ENCODE measurements around the gene TMOD4. TPM values are rescaled to one million over a fixed set of nuclear protein-coding genes. Genes with fewer than 3 reads are reported as not detected.

TMOD4 gene
- total and polyA plus RNA-seq, 2 of the 13 experiments (the other 11 are each of a cell fraction or from before 2014, with no cell fraction given), result 0.66 TPM; not detected in 1

DNA sequence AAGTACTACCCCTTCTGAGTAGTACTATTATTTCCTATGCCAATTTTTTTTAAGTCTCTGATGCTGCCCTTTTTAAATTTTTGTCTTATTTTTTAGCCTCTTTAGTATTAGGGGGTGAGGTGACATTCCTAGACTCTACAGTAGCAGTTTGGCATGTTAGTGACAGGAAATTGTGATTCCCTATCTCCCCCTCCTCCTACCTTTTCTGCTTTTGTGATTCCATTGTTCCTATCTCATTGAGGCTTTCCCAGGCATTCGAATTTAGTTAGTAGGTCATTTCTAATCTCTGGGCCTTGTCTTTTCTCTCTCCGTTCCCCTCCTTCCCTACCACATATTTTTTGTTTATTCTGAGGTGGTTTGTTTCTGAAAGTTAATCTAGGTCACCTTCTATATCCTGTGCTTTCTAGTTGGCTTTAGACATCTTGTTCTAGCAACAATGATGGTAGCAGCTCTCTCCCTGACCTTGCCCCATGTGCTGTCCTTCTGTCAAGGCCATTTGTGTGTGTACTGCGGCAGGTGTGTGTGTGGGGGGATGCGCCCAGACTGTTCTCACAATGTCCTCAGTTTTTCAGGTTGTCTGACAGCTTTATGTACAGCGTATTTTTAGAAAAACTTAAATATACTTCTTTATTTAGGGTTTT lies 50.9 kb downstream of the TMOD4 start:
- BruUV-seq (replicated peaks), result no TSS peak
- no peak overlapping the region for H3K4me3 ChIP-seq (replicated peaks in 1 of 3; ENCODE audit: insufficient read depth in 1 of 3, low read depth in 2 of 3, low read length in 3 of 3)
- ATAC-seq, result peak; percentile 73
- no peaks in the 10 kb centered on the region for H3K79me2 ChIP-seq (ENCODE audit: insufficient read depth, low read length)
- intact Hi-C loops (cut with micrococcal nuclease; ENCODE audit: unreplicated experiment), result no loop called here
- POLR2A ChIA-PET, result no interaction called here
- no peak overlapping the region for H3K9ac ChIP-seq (ENCODE audit: insufficient read depth, low read depth, low read length)
- H3K36me3 ChIP-seq (replicated peaks in 1 of 2; ENCODE audit: control insufficient read depth in 1 of 2, insufficient read depth in 2 of 2, low read length in 2 of 2), result no peaks in the 10 kb centered on the region
- WGBS (ENCODE audit: low lambda C conversion rate), result 16% methylated on average over 5 of the region's 5 CpGs
- no peaks in the 10 kb centered on the region for H3K9me3 ChIP-seq (ENCODE audit: low read length)
- H2AFZ ChIP-seq (ENCODE audit: low read length), result no peak overlapping the region
- CTCF ChIA-PET (ENCODE audit: low intra/inter-chr PET ratio, low total read pairs), result no interaction called here
- no peaks in the 10 kb centered on the region; a peak in 1 of 5 replicates for H3K27me3 ChIP-seq (ENCODE audit: control insufficient read depth in 1 of 2, insufficient read depth in 2 of 2, low read length in 2 of 2)
- H3K4me2 ChIP-seq (ENCODE audit: low read depth, low read length), result peak overlapping the region; percentile 38; the same call in 1 of the 2 replicates
- no peaks in the 10 kb centered on the region for H4K20me1 ChIP-seq (ENCODE audit: insufficient read depth, low read length)
- H3K4me1 ChIP-seq (ENCODE audit: insufficient read depth, low read length), result peaks cover 20% of the 10 kb centered on the region
- H3K27ac ChIP-seq (ENCODE audit: extremely low read length, insufficient read depth, low read length), result no peak overlapping the region
- FAIRE-seq, result peak; percentile 32
- peak; percentile 17 for DNase-seq (ENCODE audit: low spot score)
- in situ Hi-C loops (cut with HindIII; ENCODE audit: extremely low pct_ligation_motif_present, low pct_unique_long_range_greater_than_20kb), result no loop called here
- TF ChIP-seq SAP130 (CRISPR knock-in tag; IDR thresholded peaks at IDR 0.05; ENCODE audit: low read depth), result peak; percentile 58
- no peak for TF ChIP-seq ZNF3 (CRISPR knock-in tag; IDR thresholded peaks at IDR 0.05)
- TF ChIP-seq, protein P1, sequence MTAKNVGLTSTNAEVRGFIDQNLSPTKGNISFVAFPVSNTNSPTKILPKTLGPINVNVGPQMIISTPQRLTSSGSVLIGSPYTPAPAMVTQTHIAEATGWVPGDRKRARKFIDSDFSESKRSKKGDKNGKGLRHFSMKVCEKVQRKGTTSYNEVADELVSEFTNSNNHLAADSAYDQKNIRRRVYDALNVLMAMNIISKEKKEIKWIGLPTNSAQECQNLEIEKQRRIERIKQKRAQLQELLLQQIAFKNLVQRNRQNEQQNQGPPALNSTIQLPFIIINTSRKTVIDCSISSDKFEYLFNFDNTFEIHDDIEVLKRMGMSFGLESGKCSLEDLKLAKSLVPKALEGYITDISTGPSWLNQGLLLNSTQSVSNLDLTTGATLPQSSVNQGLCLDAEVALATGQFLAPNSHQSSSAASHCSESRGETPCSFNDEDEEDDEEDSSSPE (CRISPR knock-in tag; IDR thresholded peaks at IDR 0.05), result no peak
- TF ChIP-seq, protein P2, sequence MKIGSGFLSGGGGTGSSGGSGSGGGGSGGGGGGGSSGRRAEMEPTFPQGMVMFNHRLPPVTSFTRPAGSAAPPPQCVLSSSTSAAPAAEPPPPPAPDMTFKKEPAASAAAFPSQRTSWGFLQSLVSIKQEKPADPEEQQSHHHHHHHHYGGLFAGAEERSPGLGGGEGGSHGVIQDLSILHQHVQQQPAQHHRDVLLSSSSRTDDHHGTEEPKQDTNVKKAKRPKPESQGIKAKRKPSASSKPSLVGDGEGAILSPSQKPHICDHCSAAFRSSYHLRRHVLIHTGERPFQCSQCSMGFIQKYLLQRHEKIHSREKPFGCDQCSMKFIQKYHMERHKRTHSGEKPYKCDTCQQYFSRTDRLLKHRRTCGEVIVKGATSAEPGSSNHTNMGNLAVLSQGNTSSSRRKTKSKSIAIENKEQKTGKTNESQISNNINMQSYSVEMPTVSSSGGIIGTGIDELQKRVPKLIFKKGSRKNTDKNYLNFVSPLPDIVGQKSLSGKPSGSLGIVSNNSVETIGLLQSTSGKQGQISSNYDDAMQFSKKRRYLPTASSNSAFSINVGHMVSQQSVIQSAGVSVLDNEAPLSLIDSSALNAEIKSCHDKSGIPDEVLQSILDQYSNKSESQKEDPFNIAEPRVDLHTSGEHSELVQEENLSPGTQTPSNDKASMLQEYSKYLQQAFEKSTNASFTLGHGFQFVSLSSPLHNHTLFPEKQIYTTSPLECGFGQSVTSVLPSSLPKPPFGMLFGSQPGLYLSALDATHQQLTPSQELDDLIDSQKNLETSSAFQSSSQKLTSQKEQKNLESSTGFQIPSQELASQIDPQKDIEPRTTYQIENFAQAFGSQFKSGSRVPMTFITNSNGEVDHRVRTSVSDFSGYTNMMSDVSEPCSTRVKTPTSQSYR (CRISPR knock-in tag; IDR thresholded peaks at IDR 0.05; ENCODE audit: borderline replicate concordance), result peak; percentile 81; the same call in 1 of the 2 replicates
- 0 out of 2 replicates have a peak, but pooled peaks have one; percentile 32 for TF ChIP-seq NR2F6 (IDR thresholded peaks at IDR 0.05)
- peak; percentile 79 for TF ChIP-seq NR2F6 (CRISPR knock-in tag; IDR thresholded peaks at IDR 0.05)
- peak; percentile 63; the same call in 1 of the 2 replicates for TF ChIP-seq ZNF644 (CRISPR knock-in tag; IDR thresholded peaks at IDR 0.05; ENCODE audit: low read depth)
- TF ChIP-seq, protein P3, sequence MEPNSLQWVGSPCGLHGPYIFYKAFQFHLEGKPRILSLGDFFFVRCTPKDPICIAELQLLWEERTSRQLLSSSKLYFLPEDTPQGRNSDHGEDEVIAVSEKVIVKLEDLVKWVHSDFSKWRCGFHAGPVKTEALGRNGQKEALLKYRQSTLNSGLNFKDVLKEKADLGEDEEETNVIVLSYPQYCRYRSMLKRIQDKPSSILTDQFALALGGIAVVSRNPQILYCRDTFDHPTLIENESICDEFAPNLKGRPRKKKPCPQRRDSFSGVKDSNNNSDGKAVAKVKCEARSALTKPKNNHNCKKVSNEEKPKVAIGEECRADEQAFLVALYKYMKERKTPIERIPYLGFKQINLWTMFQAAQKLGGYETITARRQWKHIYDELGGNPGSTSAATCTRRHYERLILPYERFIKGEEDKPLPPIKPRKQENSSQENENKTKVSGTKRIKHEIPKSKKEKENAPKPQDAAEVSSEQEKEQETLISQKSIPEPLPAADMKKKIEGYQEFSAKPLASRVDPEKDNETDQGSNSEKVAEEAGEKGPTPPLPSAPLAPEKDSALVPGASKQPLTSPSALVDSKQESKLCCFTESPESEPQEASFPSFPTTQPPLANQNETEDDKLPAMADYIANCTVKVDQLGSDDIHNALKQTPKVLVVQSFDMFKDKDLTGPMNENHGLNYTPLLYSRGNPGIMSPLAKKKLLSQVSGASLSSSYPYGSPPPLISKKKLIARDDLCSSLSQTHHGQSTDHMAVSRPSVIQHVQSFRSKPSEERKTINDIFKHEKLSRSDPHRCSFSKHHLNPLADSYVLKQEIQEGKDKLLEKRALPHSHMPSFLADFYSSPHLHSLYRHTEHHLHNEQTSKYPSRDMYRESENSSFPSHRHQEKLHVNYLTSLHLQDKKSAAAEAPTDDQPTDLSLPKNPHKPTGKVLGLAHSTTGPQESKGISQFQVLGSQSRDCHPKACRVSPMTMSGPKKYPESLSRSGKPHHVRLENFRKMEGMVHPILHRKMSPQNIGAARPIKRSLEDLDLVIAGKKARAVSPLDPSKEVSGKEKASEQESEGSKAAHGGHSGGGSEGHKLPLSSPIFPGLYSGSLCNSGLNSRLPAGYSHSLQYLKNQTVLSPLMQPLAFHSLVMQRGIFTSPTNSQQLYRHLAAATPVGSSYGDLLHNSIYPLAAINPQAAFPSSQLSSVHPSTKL (CRISPR knock-in tag; IDR thresholded peaks at IDR 0.05), result peak; percentile 62
- no peak for TF ChIP-seq ZNF34 (CRISPR knock-in tag; IDR thresholded peaks at IDR 0.05; ENCODE audit: borderline replicate concordance)
- no peak for TF ChIP-seq ZZZ3 (CRISPR knock-in tag; IDR thresholded peaks at IDR 0.05; ENCODE audit: borderline replicate concordance)
- peak; percentile 31; the same call in 1 of the 2 replicates for TF ChIP-seq NCOA2 (CRISPR knock-in tag; IDR thresholded peaks at IDR 0.05)
- no peak for TF ChIP-seq CEBPG (CRISPR knock-in tag; IDR thresholded peaks at IDR 0.05)
- peak; percentile 41 for TF ChIP-seq FOXA3 (CRISPR knock-in tag; IDR thresholded peaks at IDR 0.05)
- peak; percentile 44; the same call in 1 of the 2 replicates for TF ChIP-seq MYC (CRISPR knock-in tag; IDR thresholded peaks at IDR 0.05; ENCODE audit: borderline replicate concordance)
- 0 out of 2 replicates have a peak, but pooled peaks have one; percentile 34 for TF ChIP-seq HDAC2 (CRISPR knock-in tag; IDR thresholded peaks at IDR 0.05)
- peak; percentile 55 for TF ChIP-seq HNF4A (CRISPR knock-in tag; IDR thresholded peaks at IDR 0.05)
- TF ChIP-seq, protein P4, sequence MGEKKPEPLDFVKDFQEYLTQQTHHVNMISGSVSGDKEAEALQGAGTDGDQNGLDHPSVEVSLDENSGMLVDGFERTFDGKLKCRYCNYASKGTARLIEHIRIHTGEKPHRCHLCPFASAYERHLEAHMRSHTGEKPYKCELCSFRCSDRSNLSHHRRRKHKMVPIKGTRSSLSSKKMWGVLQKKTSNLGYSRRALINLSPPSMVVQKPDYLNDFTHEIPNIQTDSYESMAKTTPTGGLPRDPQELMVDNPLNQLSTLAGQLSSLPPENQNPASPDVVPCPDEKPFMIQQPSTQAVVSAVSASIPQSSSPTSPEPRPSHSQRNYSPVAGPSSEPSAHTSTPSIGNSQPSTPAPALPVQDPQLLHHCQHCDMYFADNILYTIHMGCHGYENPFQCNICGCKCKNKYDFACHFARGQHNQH (CRISPR knock-in tag; IDR thresholded peaks at IDR 0.05), result no peak
- TF ChIP-seq ZNF331 (CRISPR knock-in tag; IDR thresholded peaks at IDR 0.05), result no peak

All from HepG2 (cell line).